WTC11 (cell line): ENCODE results near the gene SPTAN1. TPM values are rescaled to one million over a fixed set of nuclear protein-coding genes. Genes with fewer than 3 reads are reported as not detected.

Experiments
- ATAC-seq: fragments of 200-7000 bp; cut with Tn5 transposase; 2 replicates; pipeline ENCODE4 v1.10.0; 2021; ENCODE audit warnings: mild to moderate bottlenecking, moderate library complexity
- CTCF ChIA-PET: fragments of 300-600 bp; sonication (Branson Sonifier 250); formaldehyde crosslinking; loops from one replicate; lab custom pipeline; 2021; ENCODE audit warnings: antibody characterized with exemption; lab: Charles Lee
- POLR2A ChIA-PET: fragments of 350-600 bp; sonication (Branson Sonifier 250); formaldehyde crosslinking; loops from one replicate; lab custom pipeline; 2021; ENCODE audit warnings: antibody characterized with exemption; lab: Charles Lee
- DNase-seq: peaks from one replicate; pipeline ENCODE4 v3.0.0; 2021; ENCODE audit warnings: low spot score
- H3K27ac Mint-ChIP-seq: 2 replicates; pipeline ENCODE4 v1.8.0; 2021; ENCODE audit warnings: mixed read lengths
- H3K27me3 Mint-ChIP-seq: 2 replicates; pipeline ENCODE4 v1.8.0; 2021; ENCODE audit warnings: low read depth, mild to moderate bottlenecking, moderate library complexity, mixed read lengths
- H3K36me3 Mint-ChIP-seq: 2 replicates; pipeline ENCODE4 v1.8.0; 2021; ENCODE audit warnings: mixed read lengths
- H3K4me1 Mint-ChIP-seq: 2 replicates; pipeline ENCODE4 v1.8.0; 2022; ENCODE audit warnings: mixed read lengths
- H3K4me3 Mint-ChIP-seq: 2 replicates; pipeline ENCODE4 v1.8.0; 2021; ENCODE audit warnings: mild to moderate bottlenecking, moderate library complexity, mixed read lengths
- H3K9me3 Mint-ChIP-seq: 2 replicates; pipeline ENCODE4 v1.8.0; 2021; ENCODE audit warnings: mixed read lengths
- CBFB ChIP-seq: sonication (generic); formaldehyde crosslinking; IDR thresholded peaks from 2 replicates; pipeline ENCODE4 v1.8.1; 2022; ENCODE audit warnings: mild to moderate bottlenecking, low read depth, missing genetic modification reagents
- CREM ChIP-seq: sonication (generic); formaldehyde crosslinking; IDR thresholded peaks from 2 replicates; pipeline ENCODE4 v1.8.1; 2022; ENCODE audit warnings: mild to moderate bottlenecking, missing genetic modification reagents, moderate library complexity
- ETV6 ChIP-seq: sonication (generic); formaldehyde crosslinking; IDR thresholded peaks from 2 replicates; pipeline ENCODE4 v1.8.1; 2022; ENCODE audit warnings: mild to moderate bottlenecking, missing genetic modification reagents
- FOXK1 ChIP-seq: sonication (generic); formaldehyde crosslinking; IDR thresholded peaks from 2 replicates; pipeline ENCODE4 v1.8.0; 2022; ENCODE audit warnings: mild to moderate bottlenecking, moderate library complexity, missing genetic modification reagents
- FOXP1 ChIP-seq: sonication (generic); formaldehyde crosslinking; IDR thresholded peaks from 2 replicates; pipeline ENCODE4 v1.8.0; 2022; ENCODE audit warnings: missing genetic modification reagents, mild to moderate bottlenecking, moderate library complexity, borderline replicate concordance
- GABPB1 ChIP-seq: sonication (generic); formaldehyde crosslinking; IDR thresholded peaks from 2 replicates; pipeline ENCODE4 v1.8.1; 2023; ENCODE audit warnings: mild to moderate bottlenecking, missing genetic modification reagents
- GTF2I ChIP-seq: fragments of 250-450 bp; sonication (Bioruptor Pico); conservative IDR thresholded peaks from 2 replicates; pipeline ENCODE4 v1.4.0; 2021; ENCODE audit warnings: mild to moderate bottlenecking
- HMGA2 ChIP-seq: fragments of 250-450 bp; sonication (Bioruptor Pico); IDR thresholded peaks from 2 replicates; pipeline ENCODE4 v1.4.0; 2021; ENCODE audit warnings: mild to moderate bottlenecking, moderate library complexity
- NFE2L1 ChIP-seq: sonication (generic); formaldehyde crosslinking; IDR thresholded peaks from 2 replicates; pipeline ENCODE4 v1.8.1; 2023; ENCODE audit warnings: missing genetic modification reagents
- NFYB ChIP-seq: sonication (generic); formaldehyde crosslinking; conservative IDR thresholded peaks from 2 replicates; pipeline ENCODE4 v1.8.0; 2022; ENCODE audit warnings: low read depth, missing genetic modification reagents
- NR2C2 ChIP-seq: sonication (generic); formaldehyde crosslinking; IDR thresholded peaks from 2 replicates; pipeline ENCODE4 v1.8.0; 2022; ENCODE audit warnings: mild to moderate bottlenecking, missing genetic modification reagents
- OVOL2 ChIP-seq: fragments of 250-450 bp; sonication (Bioruptor Pico); IDR thresholded peaks from 2 replicates; pipeline ENCODE4 v1.9.0; 2021; ENCODE audit warnings: mild to moderate bottlenecking, borderline replicate concordance
- SMAD3 ChIP-seq: sonication (generic); formaldehyde crosslinking; IDR thresholded peaks from 2 replicates; pipeline ENCODE4 v1.8.0; 2022; ENCODE audit warnings: missing genetic modification reagents, mild to moderate bottlenecking, borderline replicate concordance
- SOX15 ChIP-seq: fragments of 250-450 bp; sonication (Bioruptor Pico); IDR thresholded peaks from 2 replicates; pipeline ENCODE4 v1.9.0; 2021; ENCODE audit warnings: mild to moderate bottlenecking
- SP1 ChIP-seq: sonication (generic); formaldehyde crosslinking; conservative IDR thresholded peaks from 2 replicates; pipeline ENCODE4 v1.8.1; 2022; ENCODE audit warnings: missing genetic modification reagents
- TEAD1 ChIP-seq: sonication (generic); formaldehyde crosslinking; IDR thresholded peaks from 2 replicates; pipeline ENCODE4 v1.8.0; 2022; ENCODE audit warnings: mild to moderate bottlenecking, missing genetic modification reagents
- TEAD4 ChIP-seq: sonication (generic); formaldehyde crosslinking; IDR thresholded peaks from 2 replicates; pipeline ENCODE4 v1.8.0; 2022; ENCODE audit warnings: mild to moderate bottlenecking, missing genetic modification reagents
- ZNF121 ChIP-seq: sonication (generic); formaldehyde crosslinking; IDR thresholded peaks from 2 replicates; pipeline ENCODE4 v1.8.0; 2023; ENCODE audit warnings: missing genetic modification reagents
- ZNF232 ChIP-seq: sonication (generic); formaldehyde crosslinking; IDR thresholded peaks from 2 replicates; pipeline ENCODE4 v1.8.0; 2022; ENCODE audit warnings: mild to moderate bottlenecking, missing genetic modification reagents
- ZNF416 ChIP-seq: fragments of 250-450 bp; sonication (Bioruptor Pico); IDR thresholded peaks from 2 replicates; pipeline ENCODE4 v1.9.0; 2021; ENCODE audit warnings: mild to moderate bottlenecking, inconsistent platforms
- total RNA-seq: library from RNA; stranded (reverse); gene quantifications from 3 replicates; pipeline ENCODE4 v1.2.3, GENCODE V29; 2021
- TF ChIP-seq, protein P1 (sequence below): sonication (generic); formaldehyde crosslinking; IDR thresholded peaks from 2 replicates; pipeline ENCODE4 v1.8.1; 2023; ENCODE audit warnings: mild to moderate bottlenecking, missing genetic modification reagents
- TF ChIP-seq, protein P2 (sequence below): sonication (generic); formaldehyde crosslinking; IDR thresholded peaks from 2 replicates; pipeline ENCODE4 v1.8.1; 2022; ENCODE audit warnings: mild to moderate bottlenecking, missing genetic modification reagents, moderate library complexity, borderline replicate concordance
- TF ChIP-seq, protein P3 (sequence below): sonication (generic); formaldehyde crosslinking; IDR thresholded peaks from 2 replicates; pipeline ENCODE4 v1.8.0; 2022; ENCODE audit warnings: mild to moderate bottlenecking, missing genetic modification reagents
- TF ChIP-seq, protein P4 (sequence below): sonication (generic); formaldehyde crosslinking; IDR thresholded peaks from 2 replicates; pipeline ENCODE4 v1.8.1; 2022; ENCODE audit warnings: low read depth, mild to moderate bottlenecking, moderate library complexity, missing genetic modification reagents, borderline replicate concordance
- TF ChIP-seq, protein P5 (sequence below): sonication (generic); formaldehyde crosslinking; IDR thresholded peaks from 2 replicates; pipeline ENCODE4 v1.8.1; 2023; ENCODE audit warnings: mild to moderate bottlenecking, moderate library complexity, missing genetic modification reagents
- TF ChIP-seq, protein P6 (sequence below): sonication (generic); formaldehyde crosslinking; IDR thresholded peaks from 2 replicates; pipeline ENCODE4 v1.8.0; 2022; ENCODE audit warnings: mild to moderate bottlenecking, missing genetic modification reagents
- TF ChIP-seq, protein P7 (sequence below): sonication (generic); formaldehyde crosslinking; IDR thresholded peaks from 2 replicates; pipeline ENCODE4 v1.8.1; 2022; ENCODE audit warnings: mild to moderate bottlenecking, moderate library complexity, missing genetic modification reagents

The SPTAN1 gene
- total RNA-seq, 1 experiment from 2014 or later, result 255 TPM

DNA sequence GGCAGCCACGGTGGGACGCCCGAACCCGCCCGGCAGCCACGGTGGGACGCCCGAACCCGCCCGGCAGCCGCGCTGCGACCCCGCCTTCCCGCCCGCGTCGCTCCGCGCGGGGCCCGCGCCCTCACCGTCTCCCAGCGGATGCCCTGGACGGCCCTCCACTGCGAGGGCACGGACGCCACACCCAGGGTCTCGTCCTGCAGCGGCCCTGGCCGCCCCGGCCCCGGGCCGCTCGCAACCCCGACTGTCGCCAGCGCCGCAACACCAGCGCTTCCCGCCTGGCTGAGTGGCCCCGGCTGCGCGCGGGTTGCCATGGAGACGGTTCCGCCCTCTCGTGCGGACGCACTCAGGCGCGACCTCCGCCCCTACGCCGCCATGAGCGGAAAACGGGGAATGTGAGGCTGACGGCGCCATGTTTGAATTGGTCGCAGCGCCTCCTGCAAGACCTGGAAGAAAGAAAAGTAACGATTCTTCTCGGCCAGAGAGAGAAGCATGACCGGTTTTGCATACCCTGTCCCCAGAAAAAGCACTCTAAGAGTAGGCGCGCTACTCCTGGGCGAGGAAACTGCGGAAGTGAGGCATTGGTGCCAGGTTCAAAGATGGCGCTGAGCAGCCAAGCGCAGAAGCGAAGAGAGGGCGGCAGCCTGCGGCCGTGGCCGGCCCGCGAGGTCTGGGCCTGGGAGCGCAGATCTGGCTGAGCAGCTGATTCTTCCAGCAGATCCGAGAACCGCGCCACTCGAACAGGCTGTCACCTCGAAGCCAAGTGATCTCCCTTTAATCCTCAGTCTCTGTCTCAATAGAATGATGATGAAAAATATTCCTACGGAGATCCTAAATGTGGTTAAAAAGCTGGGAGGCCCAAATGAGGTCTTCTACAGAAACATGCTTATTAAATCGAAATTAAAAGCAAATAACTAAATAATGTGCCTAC, 104.3 kb downstream of the SPTAN1 start, which contains the start of gene DYNC2I2:
Gene DYNC2I2, minus strand, starts transcription at position 432 of the 928 bp plus-strand sequence. Its CDS starts 121 bp downstream, at position 311.
- no peaks in the 10 kb centered on the region for H3K27me3 Mint-ChIP-seq
- CTCF ChIA-PET, result interaction anchor here (0.6 to 1.5 kb wide), 4 partner anchors 21 to 161 kb away, joined by 3 to 6 read pairs (median 4); partner anchors contain the start of gene ENDOG
- TF ChIP-seq TEAD4 (peak; percentile 74; the same call in 1 of the 2 replicates), NFYB (CRISPR knock-in tag) (0 out of 2 replicates have a peak, but pooled peaks have one; percentile 3), SMAD3 (CRISPR knock-in tag) (0 out of 2 replicates have a peak, but pooled peaks have one; percentile 13), NR2C2 (peak; percentile 72), OVOL2 (CRISPR knock-in tag) (no peak), ZNF121 (CRISPR knock-in tag) (peak; percentile 70; the same call in 1 of the 2 replicates), GABPB1 (CRISPR knock-in tag) (0 out of 2 replicates have a peak, but pooled peaks have one; percentile 23), SOX15 (no peak), FOXP1 (CRISPR knock-in tag) (peak; percentile 18; the same call in 1 of the 2 replicates), TEAD1 (CRISPR knock-in tag) (peak; percentile 72; the same call in 1 of the 2 replicates), SP1 (peak; percentile 85), ETV6 (CRISPR knock-in tag) (peak; percentile 28; the same call in 1 of the 2 replicates), CREM (CRISPR knock-in tag) (peak; percentile 84), FOXK1 (CRISPR knock-in tag) (no peak; the same call in 1 of the 2 replicates), HMGA2 (CRISPR knock-in tag) (no peak), ZNF232 (CRISPR knock-in tag) (peak; percentile 72; the same call in 1 of the 2 replicates), GTF2I (no peak), ZNF416 (CRISPR knock-in tag) (0 out of 2 replicates have a peak, but pooled peaks have one; percentile 67), NFE2L1 (no peak; the same call in 1 of the 2 replicates), CBFB (CRISPR knock-in tag) (no peak)
- TF ChIP-seq, protein P1, sequence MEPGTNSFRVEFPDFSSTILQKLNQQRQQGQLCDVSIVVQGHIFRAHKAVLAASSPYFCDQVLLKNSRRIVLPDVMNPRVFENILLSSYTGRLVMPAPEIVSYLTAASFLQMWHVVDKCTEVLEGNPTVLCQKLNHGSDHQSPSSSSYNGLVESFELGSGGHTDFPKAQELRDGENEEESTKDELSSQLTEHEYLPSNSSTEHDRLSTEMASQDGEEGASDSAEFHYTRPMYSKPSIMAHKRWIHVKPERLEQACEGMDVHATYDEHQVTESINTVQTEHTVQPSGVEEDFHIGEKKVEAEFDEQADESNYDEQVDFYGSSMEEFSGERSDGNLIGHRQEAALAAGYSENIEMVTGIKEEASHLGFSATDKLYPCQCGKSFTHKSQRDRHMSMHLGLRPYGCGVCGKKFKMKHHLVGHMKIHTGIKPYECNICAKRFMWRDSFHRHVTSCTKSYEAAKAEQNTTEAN (CRISPR knock-in tag), result no peak
- TF ChIP-seq, protein P2, sequence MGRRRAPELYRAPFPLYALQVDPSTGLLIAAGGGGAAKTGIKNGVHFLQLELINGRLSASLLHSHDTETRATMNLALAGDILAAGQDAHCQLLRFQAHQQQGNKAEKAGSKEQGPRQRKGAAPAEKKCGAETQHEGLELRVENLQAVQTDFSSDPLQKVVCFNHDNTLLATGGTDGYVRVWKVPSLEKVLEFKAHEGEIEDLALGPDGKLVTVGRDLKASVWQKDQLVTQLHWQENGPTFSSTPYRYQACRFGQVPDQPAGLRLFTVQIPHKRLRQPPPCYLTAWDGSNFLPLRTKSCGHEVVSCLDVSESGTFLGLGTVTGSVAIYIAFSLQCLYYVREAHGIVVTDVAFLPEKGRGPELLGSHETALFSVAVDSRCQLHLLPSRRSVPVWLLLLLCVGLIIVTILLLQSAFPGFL, result no peak
- TF ChIP-seq, protein P3, sequence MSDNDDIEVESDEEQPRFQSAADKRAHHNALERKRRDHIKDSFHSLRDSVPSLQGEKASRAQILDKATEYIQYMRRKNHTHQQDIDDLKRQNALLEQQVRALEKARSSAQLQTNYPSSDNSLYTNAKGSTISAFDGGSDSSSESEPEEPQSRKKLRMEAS (CRISPR knock-in tag), result peak; percentile 93
- TF ChIP-seq, protein P4, sequence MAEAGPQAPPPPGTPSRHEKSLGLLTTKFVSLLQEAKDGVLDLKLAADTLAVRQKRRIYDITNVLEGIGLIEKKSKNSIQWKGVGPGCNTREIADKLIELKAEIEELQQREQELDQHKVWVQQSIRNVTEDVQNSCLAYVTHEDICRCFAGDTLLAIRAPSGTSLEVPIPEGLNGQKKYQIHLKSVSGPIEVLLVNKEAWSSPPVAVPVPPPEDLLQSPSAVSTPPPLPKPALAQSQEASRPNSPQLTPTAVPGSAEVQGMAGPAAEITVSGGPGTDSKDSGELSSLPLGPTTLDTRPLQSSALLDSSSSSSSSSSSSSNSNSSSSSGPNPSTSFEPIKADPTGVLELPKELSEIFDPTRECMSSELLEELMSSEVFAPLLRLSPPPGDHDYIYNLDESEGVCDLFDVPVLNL (CRISPR knock-in tag), result peak; percentile 89
- TF ChIP-seq, protein P5, sequence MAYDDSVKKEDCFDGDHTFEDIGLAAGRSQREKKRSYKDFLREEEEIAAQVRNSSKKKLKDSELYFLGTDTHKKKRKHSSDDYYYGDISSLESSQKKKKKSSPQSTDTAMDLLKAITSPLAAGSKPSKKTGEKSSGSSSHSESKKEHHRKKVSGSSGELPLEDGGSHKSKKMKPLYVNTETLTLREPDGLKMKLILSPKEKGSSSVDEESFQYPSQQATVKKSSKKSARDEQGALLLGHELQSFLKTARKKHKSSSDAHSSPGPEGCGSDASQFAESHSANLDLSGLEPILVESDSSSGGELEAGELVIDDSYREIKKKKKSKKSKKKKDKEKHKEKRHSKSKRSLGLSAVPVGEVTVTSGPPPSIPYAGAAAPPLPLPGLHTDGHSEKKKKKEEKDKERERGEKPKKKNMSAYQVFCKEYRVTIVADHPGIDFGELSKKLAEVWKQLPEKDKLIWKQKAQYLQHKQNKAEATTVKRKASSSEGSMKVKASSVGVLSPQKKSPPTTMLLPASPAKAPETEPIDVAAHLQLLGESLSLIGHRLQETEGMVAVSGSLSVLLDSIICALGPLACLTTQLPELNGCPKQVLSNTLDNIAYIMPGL (CRISPR knock-in tag), result peak; percentile 62
- TF ChIP-seq, protein P6, sequence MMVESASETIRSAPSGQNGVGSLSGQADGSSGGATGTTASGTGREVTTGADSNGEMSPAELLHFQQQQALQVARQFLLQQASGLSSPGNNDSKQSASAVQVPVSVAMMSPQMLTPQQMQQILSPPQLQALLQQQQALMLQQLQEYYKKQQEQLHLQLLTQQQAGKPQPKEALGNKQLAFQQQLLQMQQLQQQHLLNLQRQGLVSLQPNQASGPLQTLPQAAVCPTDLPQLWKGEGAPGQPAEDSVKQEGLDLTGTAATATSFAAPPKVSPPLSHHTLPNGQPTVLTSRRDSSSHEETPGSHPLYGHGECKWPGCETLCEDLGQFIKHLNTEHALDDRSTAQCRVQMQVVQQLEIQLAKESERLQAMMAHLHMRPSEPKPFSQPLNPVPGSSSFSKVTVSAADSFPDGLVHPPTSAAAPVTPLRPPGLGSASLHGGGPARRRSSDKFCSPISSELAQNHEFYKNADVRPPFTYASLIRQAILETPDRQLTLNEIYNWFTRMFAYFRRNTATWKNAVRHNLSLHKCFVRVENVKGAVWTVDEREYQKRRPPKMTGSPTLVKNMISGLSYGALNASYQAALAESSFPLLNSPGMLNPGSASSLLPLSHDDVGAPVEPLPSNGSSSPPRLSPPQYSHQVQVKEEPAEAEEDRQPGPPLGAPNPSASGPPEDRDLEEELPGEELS (CRISPR knock-in tag), result peak; percentile 84
- TF ChIP-seq, protein P7, sequence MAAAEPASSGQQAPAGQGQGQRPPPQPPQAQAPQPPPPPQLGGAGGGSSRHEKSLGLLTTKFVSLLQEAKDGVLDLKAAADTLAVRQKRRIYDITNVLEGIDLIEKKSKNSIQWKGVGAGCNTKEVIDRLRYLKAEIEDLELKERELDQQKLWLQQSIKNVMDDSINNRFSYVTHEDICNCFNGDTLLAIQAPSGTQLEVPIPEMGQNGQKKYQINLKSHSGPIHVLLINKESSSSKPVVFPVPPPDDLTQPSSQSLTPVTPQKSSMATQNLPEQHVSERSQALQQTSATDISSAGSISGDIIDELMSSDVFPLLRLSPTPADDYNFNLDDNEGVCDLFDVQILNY (CRISPR knock-in tag), result peak; percentile 99
- TF ChIP-seq, all 79 proteins: peak for 18
- Mint-ChIP-seq H3K4me3 (peak within 1 kb of the TSS; percentile 88), H3K9me3 (no peaks in the 10 kb centered on the region), H3K27ac (peak within 1 kb of the TSS; percentile 100), H3K4me1 (peaks cover 3% of the 10 kb centered on the region; the same call in 1 of the 2 replicates), H3K36me3 (no peaks in the 10 kb centered on the region)
- peak; percentile 97 for DNase-seq
- POLR2A ChIA-PET, result no interaction called here
- ATAC-seq, result peak; percentile 94
